ENCODE results near the gene ELOVL6. TPM values are rescaled to one million over a fixed set of nuclear protein-coding genes. Genes with fewer than 3 reads are reported as not detected.
"Not testable (repeated sequence)": the region's sequence is repeated elsewhere in the genome, so short reads cannot be mapped to it uniquely, and the experiment has no call there.

ELOVL6 gene, protein sequence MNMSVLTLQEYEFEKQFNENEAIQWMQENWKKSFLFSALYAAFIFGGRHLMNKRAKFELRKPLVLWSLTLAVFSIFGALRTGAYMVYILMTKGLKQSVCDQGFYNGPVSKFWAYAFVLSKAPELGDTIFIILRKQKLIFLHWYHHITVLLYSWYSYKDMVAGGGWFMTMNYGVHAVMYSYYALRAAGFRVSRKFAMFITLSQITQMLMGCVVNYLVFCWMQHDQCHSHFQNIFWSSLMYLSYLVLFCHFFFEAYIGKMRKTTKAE
- 44.9 and 45.3 TPM in 2 replicates for total RNA-seq

DNA sequence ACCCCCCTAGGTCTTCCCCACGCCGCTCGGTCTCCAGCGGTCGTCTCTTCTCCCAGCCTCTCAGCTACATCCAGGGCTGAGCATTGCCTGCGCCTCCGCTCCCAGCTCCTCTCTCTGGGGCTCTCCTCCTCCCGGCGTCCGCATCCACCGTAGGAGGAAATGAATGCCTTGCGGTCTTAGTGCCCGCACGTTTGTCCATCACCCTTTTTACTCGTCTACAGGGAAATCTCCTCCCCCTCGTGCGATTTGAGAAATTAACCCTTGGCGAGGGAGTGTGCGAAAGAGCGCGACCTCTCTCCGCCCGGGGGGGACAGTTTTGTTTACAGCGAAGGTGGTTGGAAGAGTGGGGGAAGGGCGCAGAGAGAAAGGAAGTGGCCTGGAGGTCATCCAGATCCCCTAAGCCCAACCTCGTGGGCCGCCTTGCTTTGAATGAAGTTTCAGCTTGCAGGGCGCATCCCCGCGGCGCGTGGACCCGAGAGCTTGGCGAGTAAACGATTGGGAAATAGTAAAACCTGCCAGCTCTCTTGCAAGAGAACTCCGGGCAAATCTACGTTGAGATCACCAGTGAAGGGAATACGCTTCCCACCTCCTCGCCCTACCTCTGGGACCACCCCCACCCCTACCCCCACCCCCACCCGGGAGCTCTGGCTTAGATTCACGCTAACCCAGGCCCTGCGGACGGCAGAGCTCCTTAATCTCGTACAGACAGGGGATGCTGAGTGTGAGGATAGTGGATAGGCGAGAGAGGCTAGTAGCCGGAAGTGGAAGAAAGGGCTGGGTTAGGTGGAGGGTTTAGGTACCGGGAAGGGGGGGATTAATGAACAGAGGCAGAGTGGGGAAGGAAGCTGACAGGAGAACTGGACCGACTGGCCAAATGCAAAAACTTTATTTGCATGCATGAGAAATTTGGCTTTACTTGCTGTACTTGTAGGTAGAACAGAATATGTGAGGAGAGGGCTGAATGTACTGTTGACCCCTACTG lies at the start of gene ELOVL6:
TSS of gene ELOVL6 (minus strand) at position 181 of the 982 bp plus-strand sequence. CDS start 280 bp downstream, outside the sequence.
- intact Hi-C loops (cut with micrococcal nuclease): loop anchor here (1.0 to 10.0 kb wide), 6 partner anchors 33 to 1544 kb away; partner anchors contain the start of gene OSTC

DNA sequence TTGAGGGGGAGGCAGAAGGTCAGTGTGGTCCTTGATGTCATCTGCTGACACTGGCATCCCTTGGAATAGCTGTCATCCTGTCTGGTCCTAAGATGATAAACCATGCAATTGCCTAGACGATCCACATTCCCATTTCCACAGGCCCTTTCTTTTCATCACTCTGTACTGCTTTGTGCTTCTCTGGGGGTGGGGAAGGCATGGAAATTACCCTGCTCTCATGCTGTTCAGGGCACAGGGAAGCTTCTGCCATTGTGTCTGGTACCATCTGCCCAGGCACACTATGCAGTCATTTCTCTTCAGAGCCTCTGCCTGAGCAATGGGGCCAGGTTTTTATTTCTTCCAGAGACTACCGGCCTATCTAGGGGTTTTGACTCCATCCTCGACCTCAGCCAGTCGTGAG lies 49.7 kb upstream of the ELOVL6 start:
- intact Hi-C loops (cut with micrococcal nuclease): no loop called here

GRCh38 chr4:110247591-110247990 lies 49.2 kb upstream of the ELOVL6 start:
- intact Hi-C loops (cut with micrococcal nuclease): no loop called here

DNA sequence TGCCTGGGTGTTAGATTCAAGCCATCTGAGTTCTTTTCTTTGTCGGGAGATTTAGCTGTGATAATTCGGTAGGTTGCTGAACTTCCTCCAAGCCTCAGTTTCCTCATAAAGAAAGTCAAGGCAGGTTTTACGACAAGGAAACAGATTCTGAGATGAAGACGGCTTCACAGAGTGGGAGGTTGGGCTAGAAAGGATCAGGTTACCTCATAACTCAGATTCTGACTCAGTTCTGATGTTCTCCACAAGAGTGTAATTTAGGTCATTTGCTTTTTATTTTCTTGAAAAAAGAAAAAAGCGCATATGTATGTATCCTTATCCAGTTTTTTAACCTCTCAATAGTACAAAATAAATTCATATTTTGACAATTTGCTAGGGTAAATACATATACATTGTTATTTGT lies 47.2 kb upstream of the ELOVL6 start:
- intact Hi-C loops (cut with micrococcal nuclease): no loop called here

GRCh38 chr4:110236324-110236723 lies 37.9 kb upstream of the ELOVL6 start:
- intact Hi-C loops (cut with micrococcal nuclease): no loop called here

DNA sequence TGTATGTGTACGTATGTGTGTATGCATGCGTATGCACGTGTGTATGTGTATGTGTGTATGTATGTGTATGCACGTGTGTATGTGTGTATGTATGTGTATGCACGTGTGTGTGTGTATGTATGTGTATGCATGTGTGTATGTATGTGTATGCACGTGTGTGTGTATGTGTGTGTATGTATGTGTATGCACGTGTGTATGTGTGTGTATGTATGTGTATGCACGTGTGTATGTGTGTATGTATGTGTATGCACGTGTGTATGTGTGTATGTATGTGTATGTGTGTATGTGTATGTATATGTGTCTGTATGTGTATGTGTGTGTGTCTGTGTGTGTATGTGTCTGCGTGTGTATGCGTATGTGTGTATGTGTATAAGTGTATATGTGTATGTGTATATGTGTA lies 35.2 kb upstream of the ELOVL6 start:
- intact Hi-C loops (cut with micrococcal nuclease): not testable (repeated sequence)

GRCh38 chr4:110231869-110232268 lies 33.5 kb upstream of the ELOVL6 start:
- intact Hi-C loops (cut with micrococcal nuclease): no loop called here

DNA sequence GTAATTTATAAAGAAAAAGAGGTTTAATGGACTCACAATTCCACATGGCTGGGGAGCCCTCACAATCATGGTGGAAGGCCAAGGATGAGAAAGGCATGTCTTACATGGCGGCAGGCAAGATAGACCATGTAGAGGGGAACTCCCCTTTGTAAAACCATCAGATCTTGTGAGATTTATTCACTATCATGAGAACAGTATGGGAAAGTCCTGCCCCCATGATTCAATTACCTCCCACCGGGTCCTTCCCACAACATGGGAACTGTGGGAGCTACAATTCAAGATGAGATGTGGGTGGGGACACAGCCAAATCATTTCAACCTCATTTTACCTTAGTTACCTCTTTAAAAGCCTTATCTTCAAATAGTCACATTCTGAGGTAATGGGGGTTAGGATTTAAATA lies 30.9 kb upstream of the ELOVL6 start:
- intact Hi-C loops (cut with micrococcal nuclease): no loop called here

- intact Hi-C loops (cut with micrococcal nuclease): no loop called here
Observed at GRCh38 chr4:110224812-110225211, 26.4 kb upstream of the ELOVL6 start.

- intact Hi-C loops (cut with micrococcal nuclease): no loop called here
Observed at GRCh38 chr4:110224142-110224541, 25.7 kb upstream of the ELOVL6 start.

DNA sequence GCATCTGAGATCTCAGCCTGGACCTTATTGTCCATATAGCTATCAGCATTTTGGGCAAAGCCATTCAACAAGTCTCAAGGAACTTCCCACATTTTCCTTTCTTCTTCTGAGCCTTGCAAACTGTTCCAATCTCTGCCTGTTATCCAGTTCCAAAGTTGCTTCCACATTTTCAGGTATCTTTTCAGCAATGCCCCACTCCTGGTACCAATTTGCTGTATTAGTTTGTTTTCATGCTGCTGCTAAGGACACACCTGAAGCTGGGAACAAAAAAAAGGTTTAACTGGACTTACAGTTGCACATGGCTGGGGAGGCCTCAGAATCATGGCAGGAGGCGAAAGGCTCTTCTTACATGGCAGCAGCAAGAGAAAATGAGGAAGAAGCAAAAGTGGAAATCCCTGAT lies 20.5 kb upstream of the ELOVL6 start:
- intact Hi-C loops (cut with micrococcal nuclease): not testable (repeated sequence)

GRCh38 chr4:110217181-110217580 lies 18.8 kb upstream of the ELOVL6 start:
- intact Hi-C loops (cut with micrococcal nuclease): not testable (repeated sequence)

GRCh38 chr4:110216129-110216528 lies 17.7 kb upstream of the ELOVL6 start:
- intact Hi-C loops (cut with micrococcal nuclease): no loop called here

DNA sequence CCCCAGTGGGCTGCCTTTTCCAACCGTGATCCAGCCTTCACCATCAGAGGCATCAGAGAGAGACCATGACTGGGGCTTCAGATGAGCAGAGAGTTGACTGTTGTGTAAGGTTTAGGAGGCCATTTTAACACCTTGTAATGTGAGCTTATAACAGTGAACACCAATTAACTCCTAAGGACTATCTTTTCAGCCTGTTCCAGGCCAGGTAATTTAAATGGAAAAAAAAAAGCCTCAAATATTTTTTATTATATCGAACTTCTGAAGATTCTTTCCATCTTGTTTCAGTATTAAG lies 13.3 kb upstream of the ELOVL6 start:
- intact Hi-C loops (cut with micrococcal nuclease): loop anchor here (1.0 kb wide), 4 partner anchors 14 to 305 kb away; no protein-coding TSS in a partner anchor

DNA sequence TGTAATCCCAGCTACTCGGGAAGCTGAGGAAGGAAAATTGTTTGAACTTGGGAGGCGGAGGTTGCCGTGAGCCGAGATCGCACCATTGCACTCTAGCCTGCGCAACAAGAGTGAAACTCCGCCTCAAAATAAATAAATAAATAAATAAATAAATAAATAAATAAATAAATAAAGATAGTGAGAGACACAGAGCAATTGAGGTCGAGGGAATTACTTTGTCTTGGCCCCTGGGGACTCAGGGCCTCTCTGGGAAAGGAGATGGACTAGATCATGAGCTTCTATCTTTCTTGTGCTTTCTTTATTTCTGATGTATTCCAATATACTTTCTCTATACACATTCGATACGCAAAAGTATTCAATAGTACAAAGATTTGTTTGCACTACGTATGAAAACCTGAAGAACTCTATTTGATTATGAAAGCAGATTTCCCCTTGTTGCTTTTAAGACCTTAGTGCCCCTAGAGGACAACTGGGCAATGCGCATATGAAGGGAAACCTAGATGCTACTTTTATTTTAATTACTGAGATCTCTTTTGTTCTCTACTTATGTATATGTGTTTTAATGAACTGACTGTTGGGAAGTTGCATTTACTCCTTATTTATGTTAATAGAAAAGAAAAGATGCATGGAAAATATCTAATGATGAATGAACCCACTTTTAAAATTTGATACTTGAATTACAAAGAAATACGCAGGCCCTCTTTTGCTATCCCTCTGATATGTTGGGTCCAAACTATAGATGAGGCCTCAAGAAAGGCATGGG lies 12.8 kb upstream of the ELOVL6 start:
- intact Hi-C loops (cut with micrococcal nuclease): loop anchor here (1.0 kb wide), 4 partner anchors 14 to 305 kb away; no protein-coding TSS in a partner anchor

GRCh38 chr4:110208419-110208818 lies 10.0 kb upstream of the ELOVL6 start:
- intact Hi-C loops (cut with micrococcal nuclease): no loop called here

- intact Hi-C loops (cut with micrococcal nuclease): no loop called here
Observed at GRCh38 chr4:110207233-110207632, 8.8 kb upstream of the ELOVL6 start.

- intact Hi-C loops (cut with micrococcal nuclease): no loop called here
Observed at GRCh38 chr4:110202024-110202423, 3.6 kb upstream of the ELOVL6 start.

DNA sequence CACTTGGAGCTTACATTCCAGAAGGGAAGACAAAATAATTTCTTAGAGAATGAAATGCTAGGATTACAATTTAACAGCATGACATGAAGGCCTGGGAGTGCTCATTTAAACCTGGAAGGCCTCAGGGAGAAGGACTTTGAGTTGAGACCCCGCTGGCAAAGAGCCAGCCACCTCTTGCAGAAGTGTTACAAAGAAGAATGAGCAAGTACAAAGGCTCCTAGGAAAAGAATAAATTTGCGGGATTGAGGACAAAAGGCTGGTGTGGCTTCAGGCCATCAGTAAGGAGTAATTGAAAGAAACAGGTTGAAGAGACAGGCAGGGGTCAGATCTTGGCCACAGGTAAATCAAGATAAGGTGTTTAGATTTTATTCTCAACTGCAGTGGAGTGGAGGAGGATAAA lies 3.1 kb upstream of the ELOVL6 start:
- intact Hi-C loops (cut with micrococcal nuclease): no loop called here

DNA sequence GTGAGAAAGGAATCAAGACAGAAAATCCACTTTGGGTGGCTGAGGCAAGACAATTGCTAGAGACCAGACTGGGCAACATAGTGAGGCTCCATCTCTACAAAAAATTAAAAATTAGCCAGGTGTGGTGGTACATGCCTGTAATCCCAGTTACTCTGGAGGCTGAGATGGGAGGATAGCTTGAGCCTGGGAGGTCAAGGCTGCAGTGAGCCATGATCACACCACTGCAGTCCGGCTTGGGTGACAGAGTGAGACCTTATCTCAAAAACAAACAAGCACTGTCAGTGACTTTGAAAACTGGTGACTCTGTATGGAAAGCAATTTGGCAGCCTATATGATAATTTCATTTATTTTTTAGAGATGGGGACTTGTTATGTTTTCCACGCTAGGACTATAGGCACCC lies 2.3 kb upstream of the ELOVL6 start:
- intact Hi-C loops (cut with micrococcal nuclease): no loop called here

DNA sequence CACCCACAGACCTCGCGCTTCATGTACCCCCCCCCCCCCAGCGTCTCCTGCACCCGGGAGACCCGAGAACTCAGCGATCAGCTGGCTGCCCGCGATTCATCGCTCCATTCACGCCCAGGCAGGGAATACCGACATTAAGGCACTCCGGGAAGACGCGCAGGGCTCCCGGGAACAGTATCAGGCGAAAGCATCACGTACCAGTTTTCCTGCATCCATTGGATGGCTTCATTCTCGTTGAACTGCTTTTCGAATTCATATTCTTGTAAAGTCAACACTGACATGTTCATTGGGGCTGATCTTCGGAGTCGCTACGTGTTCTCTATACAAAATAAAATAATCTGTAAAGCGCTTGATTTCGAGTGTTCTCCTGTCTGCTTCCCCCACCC lies 373 bp downstream of the ELOVL6 start:
- intact Hi-C loops (cut with micrococcal nuclease): loop anchor here (1.0 to 10.0 kb wide), 6 partner anchors 33 to 1543 kb away; partner anchors contain the start of gene OSTC

All from T-helper 1 cell treated with Interleukin-12 subunit alpha and Interleukin-12 subunit beta and Interleukin-4 antibody, amounts not matched to agents 30 ng/mL and 1 ng/mL, for 36 hours (primary cell).